Epithelial cell of esophagus (primary cell): Measurements from ENCODE around the gene OR2S2.
"Not testable (repeated sequence)": the region's sequence is repeated elsewhere in the genome, so short reads cannot be mapped to it uniquely, and the experiment has no call there.

ENCODE experiments used
- DNase-seq: peaks from one replicate; pipeline ENCODE4 v3.0.0; 2010; ENCODE audit warnings: low read depth
- H3K4me3 ChIP-seq: 2 replicates; pipeline ENCODE4 v1.5.1; 2011; ENCODE audit warnings: mild to moderate bottlenecking, low read length, control low read depth
- TF ChIP-seq, protein P1 (sequence below): IDR thresholded peaks from 2 replicates; pipeline ENCODE4 v1.5.1; 2011; ENCODE audit warnings: low read depth, mild to moderate bottlenecking, low read length, control low read depth, inconsistent platforms; ENCODE audit not compliant: insufficient read depth; ENCODE audit errors: missing control alignments

The OR2S2 gene, protein sequence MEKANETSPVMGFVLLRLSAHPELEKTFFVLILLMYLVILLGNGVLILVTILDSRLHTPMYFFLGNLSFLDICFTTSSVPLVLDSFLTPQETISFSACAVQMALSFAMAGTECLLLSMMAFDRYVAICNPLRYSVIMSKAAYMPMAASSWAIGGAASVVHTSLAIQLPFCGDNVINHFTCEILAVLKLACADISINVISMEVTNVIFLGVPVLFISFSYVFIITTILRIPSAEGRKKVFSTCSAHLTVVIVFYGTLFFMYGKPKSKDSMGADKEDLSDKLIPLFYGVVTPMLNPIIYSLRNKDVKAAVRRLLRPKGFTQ

DNA sequence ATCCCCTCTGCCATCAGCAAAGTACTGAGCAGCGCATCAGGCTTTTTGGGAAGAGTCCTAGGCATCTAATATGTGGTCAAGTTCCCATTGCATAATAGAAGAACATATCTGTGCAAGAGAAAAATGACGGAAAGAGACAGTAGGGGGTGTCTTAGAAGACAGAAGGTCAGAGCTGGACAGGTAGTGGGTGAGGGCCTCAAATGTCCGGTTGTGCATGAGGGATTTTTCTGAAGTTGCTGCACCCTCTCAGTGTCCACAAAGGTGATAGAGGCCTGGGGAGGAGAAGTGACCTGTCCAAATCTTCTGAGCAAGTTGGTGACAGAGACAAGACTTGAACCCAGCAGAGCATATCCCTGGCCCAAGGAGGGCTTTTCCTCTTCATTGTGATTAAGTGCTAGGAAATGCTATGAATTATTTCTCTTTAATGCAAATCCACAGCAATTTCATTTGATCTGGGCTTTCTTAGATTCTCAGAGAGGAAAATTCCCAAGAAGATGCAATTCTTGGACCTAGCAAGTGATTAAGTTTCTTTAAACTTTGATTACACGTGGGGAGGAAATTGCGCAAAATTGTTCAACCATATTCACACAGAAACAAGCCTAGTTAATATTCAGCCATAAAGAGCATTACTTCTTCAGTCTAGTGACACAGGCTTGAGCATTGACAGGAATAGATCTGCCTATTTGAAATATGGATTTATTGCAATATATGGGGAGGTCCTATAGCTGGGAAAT is at the start of gene OR2S2:
TSS of gene OR2S2 (minus strand) at position 51 of the 734 bp plus-strand sequence. CDS start 56 bp downstream, outside the sequence.
- no peak for DNase-seq
- no peak within 1 kb of the TSS for H3K4me3 ChIP-seq
- TF ChIP-seq, protein P1, sequence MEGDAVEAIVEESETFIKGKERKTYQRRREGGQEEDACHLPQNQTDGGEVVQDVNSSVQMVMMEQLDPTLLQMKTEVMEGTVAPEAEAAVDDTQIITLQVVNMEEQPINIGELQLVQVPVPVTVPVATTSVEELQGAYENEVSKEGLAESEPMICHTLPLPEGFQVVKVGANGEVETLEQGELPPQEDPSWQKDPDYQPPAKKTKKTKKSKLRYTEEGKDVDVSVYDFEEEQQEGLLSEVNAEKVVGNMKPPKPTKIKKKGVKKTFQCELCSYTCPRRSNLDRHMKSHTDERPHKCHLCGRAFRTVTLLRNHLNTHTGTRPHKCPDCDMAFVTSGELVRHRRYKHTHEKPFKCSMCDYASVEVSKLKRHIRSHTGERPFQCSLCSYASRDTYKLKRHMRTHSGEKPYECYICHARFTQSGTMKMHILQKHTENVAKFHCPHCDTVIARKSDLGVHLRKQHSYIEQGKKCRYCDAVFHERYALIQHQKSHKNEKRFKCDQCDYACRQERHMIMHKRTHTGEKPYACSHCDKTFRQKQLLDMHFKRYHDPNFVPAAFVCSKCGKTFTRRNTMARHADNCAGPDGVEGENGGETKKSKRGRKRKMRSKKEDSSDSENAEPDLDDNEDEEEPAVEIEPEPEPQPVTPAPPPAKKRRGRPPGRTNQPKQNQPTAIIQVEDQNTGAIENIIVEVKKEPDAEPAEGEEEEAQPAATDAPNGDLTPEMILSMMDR, result no peak

DNA sequence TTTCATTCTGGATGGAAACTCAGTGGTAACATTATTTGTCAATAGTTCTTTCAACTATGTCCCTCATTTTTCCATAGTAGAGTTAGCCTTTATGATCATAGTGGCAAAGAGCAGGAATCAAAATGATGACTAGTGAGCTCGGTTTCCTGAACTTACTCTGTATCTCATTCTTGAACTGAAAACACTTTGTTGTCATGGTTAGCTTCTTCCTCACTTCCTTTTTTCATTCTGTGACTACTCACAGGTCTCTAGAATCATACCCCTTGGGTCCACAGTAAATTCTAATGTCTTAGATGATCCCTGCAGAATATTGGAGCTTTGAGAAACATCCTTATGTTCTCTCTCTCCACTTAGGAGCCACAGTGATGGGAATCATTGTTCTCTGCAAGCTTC is 49.4 kb upstream of the OR2S2 start:
- no peak overlapping the region for H3K4me3 ChIP-seq
- TF ChIP-seq, protein P1, result no peak
- no peak for DNase-seq

DNA sequence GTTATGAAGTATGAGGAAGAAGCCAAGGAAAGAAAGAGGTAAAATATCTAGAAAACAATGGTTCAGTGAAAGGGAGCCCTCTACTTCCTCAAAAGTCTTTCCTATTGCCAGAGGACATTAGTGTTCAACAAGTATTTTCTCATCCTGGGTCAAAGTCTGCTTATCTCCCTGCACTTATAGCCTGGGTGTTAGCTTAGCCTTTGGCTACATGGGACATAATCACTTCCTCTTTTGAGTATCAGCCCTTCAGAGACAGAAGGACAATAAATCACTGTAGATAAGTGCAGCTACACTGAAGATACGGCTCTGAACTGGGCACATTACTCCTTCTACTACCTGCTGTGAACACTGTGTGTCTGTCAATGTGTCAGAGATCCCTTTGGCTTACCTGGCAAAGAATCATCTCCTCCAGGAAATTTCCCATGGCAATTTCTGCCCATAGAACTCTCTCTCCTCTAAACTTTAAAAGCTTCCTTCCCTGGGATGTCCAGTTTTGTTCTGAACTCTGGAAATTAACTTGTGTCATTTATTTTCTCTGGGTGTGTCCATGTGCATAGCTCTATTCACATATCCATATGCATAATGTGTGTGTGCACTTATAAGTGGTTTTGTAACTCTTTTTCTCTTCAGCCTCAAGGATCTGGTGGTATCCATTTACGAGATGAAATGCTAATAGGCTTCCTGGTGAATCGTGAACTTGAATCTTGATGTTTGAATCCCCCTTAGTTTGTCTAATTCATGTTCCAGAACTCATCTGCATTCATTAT is 48.8 kb upstream of the OR2S2 start:
- no peak overlapping the region for H3K4me3 ChIP-seq
- DNase-seq, result no peak
- TF ChIP-seq, protein P1, result no peak

DNA sequence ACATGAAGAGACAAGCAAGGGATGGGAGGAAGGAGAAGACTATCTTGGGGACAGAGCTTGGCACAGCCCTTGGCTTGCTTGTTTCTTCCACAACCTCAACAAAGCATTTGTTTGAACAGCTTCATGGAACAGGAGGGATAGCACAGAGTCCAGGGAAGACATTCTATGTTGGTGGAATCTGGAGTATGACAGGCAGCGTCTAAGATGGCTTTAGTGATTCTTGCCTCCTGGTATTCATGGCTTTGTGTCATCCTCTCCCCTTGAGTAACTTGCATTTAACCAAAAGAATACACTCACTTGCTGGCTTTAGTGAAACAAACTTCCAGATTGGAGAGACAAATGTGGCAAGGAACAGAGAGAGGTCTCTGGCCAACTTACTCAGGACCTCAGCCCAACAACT is 47.9 kb upstream of the OR2S2 start:
- no peak overlapping the region for H3K4me3 ChIP-seq
- DNase-seq, result no peak
- TF ChIP-seq, protein P1, result no peak

DNA sequence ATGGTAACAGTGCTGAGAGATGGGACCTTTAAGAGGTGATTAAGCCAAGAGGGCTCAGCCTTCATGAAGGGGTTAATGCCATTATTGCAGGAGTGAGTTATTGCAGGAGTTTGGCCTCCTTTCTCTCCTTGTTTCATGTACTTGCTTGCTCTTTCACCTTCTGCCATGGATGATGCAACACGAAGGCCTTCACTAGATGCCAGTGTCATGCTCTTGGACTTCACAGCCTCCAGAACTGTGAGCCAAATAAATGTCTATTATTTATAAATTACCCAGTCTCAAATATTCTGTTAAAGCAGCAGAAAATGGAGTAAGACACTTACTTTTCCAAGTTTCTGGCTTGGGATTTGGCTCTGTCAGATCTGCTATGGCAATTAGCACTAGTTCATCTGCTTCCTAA is 40.4 kb upstream of the OR2S2 start:
- no peak overlapping the region for H3K4me3 ChIP-seq
- no peak for DNase-seq
- TF ChIP-seq, protein P1, result no peak

DNA sequence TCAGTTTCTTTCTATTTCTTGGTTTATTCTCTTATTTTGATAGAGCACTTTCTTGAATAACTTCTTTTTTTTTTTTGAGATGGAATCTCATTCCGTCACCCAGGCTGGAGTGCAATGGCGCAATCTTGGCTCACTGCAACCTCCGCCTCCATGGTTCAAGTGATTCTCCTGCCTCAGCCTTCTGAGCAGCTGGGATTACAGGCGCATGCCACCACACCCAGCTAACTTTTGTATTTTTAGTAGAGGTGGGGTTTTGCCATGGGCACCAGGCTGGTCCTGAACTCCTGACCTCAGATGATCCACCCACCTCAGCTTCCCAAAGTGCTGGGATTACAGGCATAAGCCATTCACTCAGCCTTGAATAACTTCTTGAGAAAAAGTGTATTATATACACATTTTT is 39.1 kb upstream of the OR2S2 start:
- DNase-seq, H3K4me3 ChIP-seq: not testable (repeated sequence)

DNA sequence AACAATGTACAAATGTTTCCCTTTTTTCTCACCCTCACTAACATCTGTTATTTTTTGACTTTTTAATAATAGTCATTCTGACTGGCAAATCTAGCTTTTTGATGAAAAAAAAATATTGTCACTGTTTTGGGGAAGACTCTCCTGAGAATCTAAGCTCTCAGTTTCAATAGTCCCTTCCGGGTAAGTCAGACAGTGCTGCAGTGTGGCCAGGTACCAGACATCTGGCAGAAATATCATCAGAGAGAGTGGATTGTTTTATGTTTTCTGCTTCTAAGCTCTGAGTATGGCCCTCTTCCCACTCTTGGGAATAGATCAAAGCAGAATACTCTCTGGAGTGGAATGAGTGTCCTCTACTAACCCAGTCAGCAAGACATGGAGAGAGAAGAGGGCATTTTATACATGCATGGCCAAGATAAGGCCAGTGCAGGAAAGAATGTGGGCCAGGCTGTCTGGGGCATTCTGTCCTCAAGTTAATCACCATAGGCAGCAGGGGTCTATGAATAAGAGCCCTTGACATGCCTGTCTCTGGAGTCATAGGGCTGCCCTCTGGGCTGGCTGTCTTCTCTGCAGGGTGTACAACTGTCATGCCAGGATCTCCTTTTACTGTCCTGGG is 38.5 kb upstream of the OR2S2 start:
- DNase-seq, result peak; percentile 18
- TF ChIP-seq, protein P1, result no peak
- no peak overlapping the region for H3K4me3 ChIP-seq
